Central memory CD8-positive, alpha-beta T cell (primary cell): ENCODE results near the gene MAP3K7CL.

Experiments used
- ATAC-seq: fragments of 150-1000 bp; cut with Tn5 transposase; replicated peaks from 2 replicates; pipeline ENCODE4 v1.10.0; 2022; ENCODE audit warnings: mild to moderate bottlenecking, moderate FRiP score, moderate number of reproducible peaks; ENCODE audit not compliant: poor library complexity, severe bottlenecking; ENCODE audit errors: extremely low read depth
- DNase-seq, 2 donors: peaks; one replicate each; pipeline ENCODE4 v3.0.0; 2021; ENCODE audit warnings: low spot score in 2 of 2
- H3K27ac Mint-ChIP-seq: one replicate; pipeline ENCODE4 v1.8.0; 2022; ENCODE audit warnings: low read depth, mild to moderate bottlenecking, moderate library complexity, mixed read lengths
- H3K27me3 Mint-ChIP-seq: one replicate; pipeline ENCODE4 v1.8.0; 2022; ENCODE audit warnings: mixed read lengths
- H3K36me3 Mint-ChIP-seq: one replicate; pipeline ENCODE4 v1.8.0; 2022; ENCODE audit warnings: mild to moderate bottlenecking, moderate library complexity, mixed read lengths; ENCODE audit not compliant: insufficient read depth
- H3K4me1 Mint-ChIP-seq: one replicate; pipeline ENCODE4 v1.8.0; 2022; ENCODE audit warnings: mixed read lengths
- H3K4me3 Mint-ChIP-seq: one replicate; pipeline ENCODE4 v1.8.0; 2022; ENCODE audit warnings: mild to moderate bottlenecking, moderate library complexity, mixed read lengths
- H3K9me3 Mint-ChIP-seq: one replicate; pipeline ENCODE4 v1.8.0; 2022; ENCODE audit warnings: mixed read lengths

Gene MAP3K7CL

DNA sequence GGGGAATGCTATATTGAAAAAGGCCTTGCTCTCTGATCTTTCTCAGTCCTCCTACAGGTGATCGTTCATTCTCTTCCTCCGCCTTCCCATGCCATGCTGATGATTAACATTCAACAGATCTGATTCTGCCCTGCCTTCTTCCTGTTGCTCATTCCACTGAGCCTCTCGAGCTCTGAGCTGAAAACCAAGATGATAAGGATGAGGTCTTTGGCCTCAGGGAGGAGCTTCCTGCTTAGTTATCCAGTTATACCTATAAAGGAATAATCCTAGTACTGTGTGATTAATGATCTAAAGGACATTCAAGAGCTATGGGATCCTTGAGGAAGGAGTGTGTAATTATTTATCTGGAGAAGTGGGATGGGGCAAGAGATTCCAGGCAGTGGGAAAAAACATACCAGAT, 25.2 kb upstream of the MAP3K7CL start:
- Mint-ChIP-seq H3K9me3 (no peaks in the 10 kb centered on the region), H3K4me1 (no peaks in the 10 kb centered on the region), H3K27ac (no peak overlapping the region), H3K36me3 (peaks cover 6% of the 10 kb centered on the region), H3K4me3 (no peak overlapping the region), H3K27me3 (no peaks in the 10 kb centered on the region)
- ATAC-seq (no peak), DNase-seq (no peak)

DNA sequence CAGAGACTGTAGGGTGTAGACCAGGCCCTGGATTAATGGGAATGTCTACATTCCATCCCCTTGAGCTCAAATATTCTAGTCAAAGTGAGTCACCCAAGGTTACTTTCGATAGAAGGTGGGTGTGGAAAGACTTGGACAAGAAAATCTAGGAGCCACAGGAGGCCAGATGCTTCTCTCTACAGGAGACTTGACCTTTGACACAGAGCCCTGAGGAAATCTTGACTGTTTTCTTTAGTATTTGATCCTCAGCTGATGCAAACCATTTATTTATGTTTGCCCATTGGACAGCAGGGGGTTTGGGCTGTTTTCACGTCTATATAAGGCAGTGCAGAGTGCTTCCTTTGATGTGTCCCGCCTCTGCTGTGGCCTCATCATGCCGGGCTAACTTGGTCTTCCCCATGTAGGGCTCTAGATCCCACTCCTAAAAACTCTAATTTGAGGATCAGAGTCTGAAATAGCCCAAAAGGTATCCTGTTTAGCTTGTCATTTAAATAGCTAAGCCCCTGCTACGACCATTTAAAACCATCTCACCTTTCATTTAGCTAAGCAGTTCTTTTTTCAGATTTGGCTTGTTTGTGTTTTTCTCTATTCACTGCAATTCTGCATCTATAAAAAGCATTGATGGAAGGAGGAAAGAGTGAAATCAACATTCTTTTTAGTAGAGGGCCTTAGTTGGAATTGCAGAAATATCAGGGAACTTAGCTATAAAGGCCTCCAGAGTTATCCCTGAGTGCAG, 15.5 kb upstream of the MAP3K7CL start:
- no peak overlapping the region for H3K4me3 Mint-ChIP-seq
- no peak for DNase-seq

DNA sequence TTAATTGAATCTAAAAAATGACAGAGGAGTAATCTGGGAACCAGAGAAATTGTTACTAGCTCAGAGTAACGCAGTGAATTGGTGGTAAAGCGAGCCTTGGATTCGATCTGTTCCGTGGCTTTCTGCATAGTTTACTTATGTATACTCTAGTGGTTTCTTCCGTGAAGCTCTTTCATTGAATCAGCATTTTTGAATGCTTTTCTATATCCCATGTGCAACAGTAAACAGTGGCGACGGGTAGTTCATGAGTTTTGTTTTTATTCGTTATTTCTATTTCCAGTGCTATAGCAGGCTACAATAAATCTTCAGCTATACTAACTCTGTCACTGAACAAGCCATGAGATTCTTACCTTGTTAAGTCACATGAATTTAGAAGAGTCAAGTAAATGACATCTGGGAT, 14.5 kb upstream of the MAP3K7CL start:
- ATAC-seq (no peak), DNase-seq (no peak)
- no peaks in the 10 kb centered on the region for H3K27me3 Mint-ChIP-seq
- H3K9me3 Mint-ChIP-seq: no peaks in the 10 kb centered on the region
- H3K4me3 Mint-ChIP-seq: no peak overlapping the region
- H3K27ac Mint-ChIP-seq: no peak overlapping the region
- no peaks in the 10 kb centered on the region for H3K36me3 Mint-ChIP-seq
- no peaks in the 10 kb centered on the region for H3K4me1 Mint-ChIP-seq

More for the DNA sequence above, 15.5 kb upstream of the MAP3K7CL start:
- no peak overlapping the region for H3K27ac Mint-ChIP-seq
- H3K27me3 Mint-ChIP-seq: no peaks in the 10 kb centered on the region
- no peaks in the 10 kb centered on the region for H3K9me3 Mint-ChIP-seq
- no peak for ATAC-seq
- H3K36me3 Mint-ChIP-seq: no peaks in the 10 kb centered on the region
- H3K4me1 Mint-ChIP-seq: no peaks in the 10 kb centered on the region

DNA sequence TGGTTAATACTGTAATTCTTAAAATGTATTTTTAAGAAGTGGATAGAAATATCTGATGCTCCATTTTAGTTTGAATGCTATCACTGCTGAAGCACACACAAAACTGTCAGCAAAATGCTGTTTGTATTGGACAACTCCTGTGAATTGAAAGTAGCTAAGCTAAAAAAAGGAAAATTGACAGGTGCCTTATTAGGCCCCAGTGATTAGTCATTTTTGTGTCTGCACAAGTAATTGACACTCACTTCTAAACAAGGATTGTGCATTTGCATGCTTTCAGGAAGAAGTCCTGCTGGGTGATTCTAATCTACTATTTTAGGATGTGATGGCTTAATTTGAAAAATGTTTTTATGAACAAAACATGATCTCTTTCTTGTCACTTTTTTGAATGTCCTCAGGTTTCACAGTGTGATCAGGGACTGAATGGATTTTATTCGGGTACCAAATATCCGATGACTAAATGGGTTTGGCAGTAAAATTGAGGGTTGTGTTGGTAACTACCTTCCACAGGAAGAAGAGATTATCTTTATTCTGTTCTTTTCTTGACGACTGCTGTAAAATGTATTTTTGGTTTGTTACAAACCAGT, 13.0 kb upstream of the MAP3K7CL start:
- no peak for ATAC-seq
- H3K9me3 Mint-ChIP-seq: no peaks in the 10 kb centered on the region
- H3K27me3 Mint-ChIP-seq: no peaks in the 10 kb centered on the region
- no peak overlapping the region for H3K4me3 Mint-ChIP-seq
- no peaks in the 10 kb centered on the region for H3K4me1 Mint-ChIP-seq
- no peaks in the 10 kb centered on the region for H3K36me3 Mint-ChIP-seq
- H3K27ac Mint-ChIP-seq: no peak overlapping the region
- no peak for DNase-seq

DNA sequence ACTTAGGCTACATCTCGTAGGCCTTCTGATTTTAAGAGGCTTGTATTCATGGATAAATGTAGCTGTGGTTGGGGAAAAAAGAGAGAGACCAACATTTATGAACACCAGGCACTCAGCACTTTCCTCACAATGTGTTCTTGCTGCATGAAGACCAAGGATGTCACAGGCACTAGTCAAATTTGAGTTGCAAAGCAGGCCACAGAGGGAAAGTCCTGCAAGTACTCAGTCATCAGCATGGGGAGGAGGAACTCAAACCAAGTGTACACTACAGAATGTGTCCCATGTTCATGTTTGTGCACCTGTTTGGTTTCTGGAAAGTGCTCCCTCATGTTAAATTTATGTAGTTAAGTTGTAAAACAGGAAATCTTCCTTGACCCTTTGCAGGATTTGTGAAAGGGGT, 8.7 kb upstream of the MAP3K7CL start:
- ATAC-seq: no peak
- Mint-ChIP-seq H3K4me3 (no peak overlapping the region), H3K27ac (no peak overlapping the region), H3K4me1 (no peaks in the 10 kb centered on the region), H3K9me3 (no peaks in the 10 kb centered on the region), H3K27me3 (no peaks in the 10 kb centered on the region), H3K36me3 (peaks cover 2% of the 10 kb centered on the region)
- no peak for DNase-seq

DNA sequence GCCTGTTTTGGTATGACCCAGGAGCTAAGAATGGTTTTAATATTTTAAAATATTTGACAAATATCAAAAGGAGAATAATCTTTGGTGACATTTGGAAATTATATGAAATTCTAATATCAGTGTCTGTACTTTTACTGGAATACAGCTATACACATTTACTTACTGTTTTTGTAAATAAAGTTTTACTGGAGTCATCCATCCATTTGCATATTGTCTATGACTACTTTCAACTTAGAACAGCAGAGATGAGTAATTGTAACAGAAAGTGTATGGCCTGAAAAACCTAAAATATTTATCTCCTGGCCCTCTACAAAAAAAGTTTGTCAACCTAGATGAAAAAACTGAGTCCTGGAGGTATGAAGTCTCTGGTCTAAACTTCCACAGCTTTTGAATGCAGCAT, 5.8 kb upstream of the MAP3K7CL start:
- H3K4me1 Mint-ChIP-seq: no peaks in the 10 kb centered on the region
- H3K9me3 Mint-ChIP-seq: no peaks in the 10 kb centered on the region
- H3K27ac Mint-ChIP-seq: no peak overlapping the region
- no peaks in the 10 kb centered on the region for H3K27me3 Mint-ChIP-seq
- ATAC-seq: no peak
- no peak overlapping the region for H3K4me3 Mint-ChIP-seq
- no peak for DNase-seq
- peaks cover 2% of the 10 kb centered on the region for H3K36me3 Mint-ChIP-seq

DNA sequence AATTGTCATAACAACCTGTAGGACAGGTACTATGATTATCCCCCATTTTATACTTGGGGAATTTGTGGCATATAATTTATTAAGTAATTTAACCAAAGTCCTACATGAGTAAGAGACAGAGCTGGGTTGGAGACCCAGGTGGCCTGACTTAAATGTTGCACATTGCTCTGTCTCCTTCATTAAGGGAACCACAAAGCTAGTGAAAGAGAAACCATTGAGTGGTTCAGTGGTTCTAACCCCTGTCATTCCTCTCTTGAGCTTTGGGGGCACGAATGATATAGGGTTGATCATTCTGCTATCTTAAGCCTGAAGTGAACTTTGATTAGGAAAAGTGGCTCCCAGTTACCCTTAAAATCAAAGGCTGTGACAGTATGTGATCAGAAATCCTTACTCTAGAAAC, 5.3 kb upstream of the MAP3K7CL start:
- H3K27ac Mint-ChIP-seq: no peak overlapping the region
- H3K36me3 Mint-ChIP-seq: peaks cover 2% of the 10 kb centered on the region
- no peak for DNase-seq
- no peaks in the 10 kb centered on the region for H3K27me3 Mint-ChIP-seq
- H3K9me3 Mint-ChIP-seq: no peaks in the 10 kb centered on the region
- H3K4me3 Mint-ChIP-seq: no peak overlapping the region
- H3K4me1 Mint-ChIP-seq: no peaks in the 10 kb centered on the region
- no peak for ATAC-seq

DNA sequence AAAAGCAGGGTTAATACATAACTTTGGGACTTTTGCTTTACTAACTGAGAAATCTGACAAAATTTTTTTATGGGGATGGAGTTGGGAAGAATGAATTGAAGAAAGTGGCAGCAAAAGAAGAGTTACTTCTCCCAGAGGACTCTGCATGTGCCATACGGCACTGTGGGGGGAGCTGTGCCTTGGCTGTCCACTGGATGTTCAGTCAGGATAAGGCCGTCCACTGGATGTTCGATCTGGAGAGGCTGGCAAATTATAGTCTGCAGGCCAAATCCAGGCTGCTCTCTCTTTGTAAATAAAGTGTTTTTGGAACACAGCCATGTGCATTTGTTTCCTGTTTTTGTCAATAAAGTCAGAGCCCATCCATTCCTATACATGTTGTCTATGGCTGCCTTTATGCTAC, 4.5 kb upstream of the MAP3K7CL start:
- Mint-ChIP-seq H3K9me3 (no peaks in the 10 kb centered on the region), H3K4me1 (no peaks in the 10 kb centered on the region), H3K4me3 (no peak overlapping the region), H3K27me3 (no peaks in the 10 kb centered on the region), H3K27ac (no peak overlapping the region), H3K36me3 (peaks cover 2% of the 10 kb centered on the region)
- no peak for ATAC-seq
- DNase-seq: no peak

DNA sequence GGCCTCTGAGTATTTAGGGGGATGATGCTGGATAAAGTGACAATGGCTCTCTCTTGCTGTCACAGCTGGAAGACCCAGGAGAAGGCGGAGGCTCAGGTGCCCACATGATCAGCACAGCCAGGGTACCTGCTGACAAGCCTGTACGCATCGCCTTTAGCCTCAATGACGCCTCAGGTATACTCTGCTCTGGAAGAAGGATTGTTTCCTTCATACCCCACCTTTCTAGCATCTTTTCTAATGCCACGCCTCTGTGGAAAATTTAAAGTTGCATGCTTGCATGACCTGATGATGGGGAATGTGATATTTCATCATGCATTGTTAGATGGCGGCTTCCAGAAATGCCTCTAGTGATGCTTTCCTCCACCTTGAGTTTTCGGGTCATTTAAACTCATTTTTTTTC, 2.8 kb downstream of the MAP3K7CL start:
- H3K36me3 Mint-ChIP-seq: no peaks in the 10 kb centered on the region
- ATAC-seq: no peak
- no peak overlapping the region for H3K27ac Mint-ChIP-seq
- H3K9me3 Mint-ChIP-seq: no peaks in the 10 kb centered on the region
- H3K27me3 Mint-ChIP-seq: no peaks in the 10 kb centered on the region
- no peak overlapping the region for H3K4me3 Mint-ChIP-seq
- H3K4me1 Mint-ChIP-seq: no peaks in the 10 kb centered on the region
- no peak for DNase-seq

DNA sequence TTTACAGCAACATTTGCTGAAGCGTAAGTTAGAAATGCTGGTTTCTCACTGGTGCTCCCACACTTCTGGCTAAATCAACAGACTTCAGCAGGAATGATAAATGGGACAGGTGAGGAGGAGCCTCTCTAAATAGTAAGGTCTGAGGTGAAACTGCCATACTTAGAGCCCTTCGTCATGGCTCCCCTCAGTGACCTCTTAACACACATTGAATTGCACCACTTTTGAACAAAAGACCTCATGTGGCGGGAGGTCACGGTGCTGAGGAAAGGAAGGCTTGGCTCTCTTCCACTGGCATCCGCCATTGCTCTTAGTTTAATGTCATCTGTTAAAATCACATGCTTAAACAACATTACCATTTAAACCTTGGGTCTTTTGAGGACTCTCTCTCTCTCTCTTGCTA, 3.4 kb downstream of the MAP3K7CL start:
- H3K4me3 Mint-ChIP-seq: no peak overlapping the region
- no peak overlapping the region for H3K27ac Mint-ChIP-seq
- no peaks in the 10 kb centered on the region for H3K36me3 Mint-ChIP-seq
- ATAC-seq: no peak
- no peaks in the 10 kb centered on the region for H3K9me3 Mint-ChIP-seq
- H3K4me1 Mint-ChIP-seq: no peaks in the 10 kb centered on the region
- no peaks in the 10 kb centered on the region for H3K27me3 Mint-ChIP-seq
- no peak for DNase-seq

DNA sequence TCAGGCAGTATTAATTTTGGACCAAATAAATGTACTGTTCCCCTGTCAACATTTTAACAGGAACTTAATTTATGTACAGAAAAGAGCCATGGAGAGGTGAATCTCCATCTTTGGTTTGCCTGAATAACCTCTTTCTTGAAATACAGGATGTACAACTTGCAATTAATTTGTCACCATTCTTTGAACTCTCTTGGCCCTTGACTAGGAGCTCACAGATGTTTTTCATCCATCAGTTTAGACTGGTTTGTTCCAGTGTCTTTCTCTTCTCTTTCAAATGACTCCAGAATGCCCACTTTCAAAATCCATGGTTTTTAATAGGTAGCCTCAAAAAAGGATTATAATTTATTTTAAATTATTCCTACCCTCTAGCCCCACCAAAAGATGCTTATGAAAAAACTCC, 5.0 kb downstream of the MAP3K7CL start:
- H3K36me3 Mint-ChIP-seq: no peaks in the 10 kb centered on the region
- no peak overlapping the region for H3K4me3 Mint-ChIP-seq
- ATAC-seq (no peak), DNase-seq (no peak)
- H3K27ac Mint-ChIP-seq: no peak overlapping the region
- no peaks in the 10 kb centered on the region for H3K27me3 Mint-ChIP-seq
- no peaks in the 10 kb centered on the region for H3K4me1 Mint-ChIP-seq
- no peaks in the 10 kb centered on the region for H3K9me3 Mint-ChIP-seq

DNA sequence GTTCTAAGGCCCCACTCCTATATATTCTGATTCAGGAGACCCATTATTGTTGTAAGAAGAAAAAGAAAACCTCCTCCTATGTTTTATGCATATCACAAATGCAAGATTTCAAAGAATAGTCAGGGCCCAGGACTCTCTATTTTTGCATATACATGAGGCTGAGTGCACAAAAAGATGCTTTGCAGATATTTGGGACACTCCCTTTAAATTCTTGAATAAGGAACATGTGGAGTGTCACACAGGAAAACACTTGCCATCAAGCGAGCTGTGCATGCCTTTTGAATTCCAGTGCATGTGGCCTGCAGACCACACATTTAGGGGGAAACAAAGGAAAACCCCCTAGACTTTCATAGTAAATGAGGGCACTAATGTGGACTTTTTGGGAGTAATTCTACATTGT, 5.6 kb downstream of the MAP3K7CL start:
- H3K4me1 Mint-ChIP-seq: no peaks in the 10 kb centered on the region
- H3K27ac Mint-ChIP-seq: no peak overlapping the region
- ATAC-seq: no peak
- H3K9me3 Mint-ChIP-seq: no peaks in the 10 kb centered on the region
- H3K27me3 Mint-ChIP-seq: no peaks in the 10 kb centered on the region
- no peak for DNase-seq
- H3K4me3 Mint-ChIP-seq: no peak overlapping the region
- H3K36me3 Mint-ChIP-seq: no peaks in the 10 kb centered on the region

DNA sequence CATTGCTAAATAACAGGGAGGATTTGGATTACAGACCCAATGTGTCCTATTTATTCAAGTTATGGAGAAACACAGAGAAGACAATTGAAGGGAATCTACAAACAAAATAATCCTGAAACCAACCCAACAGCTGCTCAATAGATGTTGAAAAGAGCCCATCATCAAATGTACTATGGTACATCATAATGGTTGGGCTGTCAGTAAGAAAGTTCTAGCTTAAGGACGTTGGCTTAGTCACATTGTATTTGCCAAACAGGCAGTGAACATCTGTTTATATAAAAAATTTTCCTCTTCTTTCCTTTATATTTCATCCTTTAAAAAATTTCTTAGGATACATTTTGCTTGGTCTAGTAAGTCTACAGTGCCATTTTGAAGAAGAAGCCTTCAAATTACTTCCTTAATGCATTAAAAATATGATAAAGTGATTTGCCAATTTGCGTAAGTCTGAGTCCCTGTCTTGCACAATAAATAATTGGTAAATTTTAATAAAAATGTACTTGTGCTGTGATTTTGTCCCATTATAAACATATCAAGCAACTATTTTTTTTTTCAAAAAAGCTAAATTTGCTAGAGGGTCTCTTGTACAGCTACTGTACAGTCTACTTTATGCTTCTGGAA, 14.4 kb downstream of the MAP3K7CL start:
- H3K4me1 Mint-ChIP-seq: no peaks in the 10 kb centered on the region
- H3K9me3 Mint-ChIP-seq: no peaks in the 10 kb centered on the region
- no peaks in the 10 kb centered on the region for H3K27me3 Mint-ChIP-seq
- H3K27ac Mint-ChIP-seq: no peak overlapping the region
- no peak overlapping the region for H3K4me3 Mint-ChIP-seq
- ATAC-seq (no peak), DNase-seq (no peak)
- no peaks in the 10 kb centered on the region for H3K36me3 Mint-ChIP-seq
